ENCODE results near the gene SINHCAF.
"Not testable (repeated sequence)": the region's sequence is repeated elsewhere in the genome, so short reads cannot be mapped to it uniquely, and the experiment has no call there.

Gene SINHCAF, protein sequence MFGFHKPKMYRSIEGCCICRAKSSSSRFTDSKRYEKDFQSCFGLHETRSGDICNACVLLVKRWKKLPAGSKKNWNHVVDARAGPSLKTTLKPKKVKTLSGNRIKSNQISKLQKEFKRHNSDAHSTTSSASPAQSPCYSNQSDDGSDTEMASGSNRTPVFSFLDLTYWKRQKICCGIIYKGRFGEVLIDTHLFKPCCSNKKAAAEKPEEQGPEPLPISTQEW

DNA sequence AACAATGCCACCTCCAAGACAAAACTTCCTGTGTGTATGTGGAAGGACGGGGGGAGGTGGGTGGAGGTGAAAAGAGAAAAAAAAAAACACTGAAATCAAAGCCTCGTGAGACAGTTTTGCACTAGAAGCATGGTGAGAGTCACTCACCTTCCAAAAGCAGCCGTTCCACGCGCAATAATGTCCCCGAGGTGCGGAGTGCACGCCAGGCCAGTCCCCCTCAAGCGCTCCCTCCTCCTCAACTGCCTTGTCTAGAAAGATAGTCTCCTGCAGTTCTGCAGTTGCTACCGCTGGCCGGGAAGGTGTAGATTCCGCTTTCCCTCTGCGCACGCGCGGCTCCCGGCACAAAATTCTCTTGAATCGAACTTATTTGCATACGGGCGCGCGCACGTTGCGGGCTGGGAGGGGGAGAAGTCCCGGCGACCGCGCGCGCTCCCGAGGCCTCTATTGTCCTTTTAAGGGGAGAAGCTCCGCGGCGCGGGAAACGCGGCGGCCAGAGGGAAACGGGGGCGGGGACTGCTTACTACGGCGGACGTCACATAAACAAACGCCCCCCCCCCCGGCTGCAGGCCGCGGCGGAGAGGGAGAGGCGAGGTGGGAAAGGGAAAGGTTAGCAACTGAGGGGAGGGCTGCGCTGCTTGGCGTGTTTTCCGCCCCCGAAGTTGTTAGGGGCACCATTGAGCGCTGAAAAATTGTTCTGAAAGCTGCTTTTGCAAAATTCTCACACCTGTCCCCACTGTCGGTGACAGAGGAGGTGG, at the start of gene SINHCAF:
TSS of gene SINHCAF (minus strand) at position 274 of the 755 bp plus-strand sequence. CDS start 27,946 bp downstream, outside the sequence.
- DNase-seq, result peak; percentile 97

- DNase-seq, result not testable (repeated sequence)
These were observed 49.5 kb upstream of the SINHCAF start for GRCh38 chr12:31375422-31375821.

DNA sequence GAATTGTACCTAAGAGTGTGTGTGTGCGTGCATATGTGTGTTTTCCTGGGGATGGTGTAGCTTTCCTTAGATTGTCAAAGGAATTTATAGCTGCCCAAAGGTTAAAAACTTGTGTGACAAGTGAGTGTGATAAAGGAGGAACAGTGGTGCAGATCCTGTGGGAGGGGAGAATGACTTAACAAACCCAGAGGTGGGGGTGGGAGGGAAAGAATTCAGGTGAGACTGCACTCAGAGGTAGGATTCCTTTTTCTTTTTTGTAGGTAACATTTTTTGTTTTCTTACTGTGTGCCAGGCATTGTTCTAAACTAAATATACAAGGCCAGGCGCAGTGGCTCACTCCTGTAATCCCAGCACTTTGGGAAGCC, 45.3 kb upstream of the SINHCAF start:
- no peak for DNase-seq

GRCh38 chr12:31370531-31371255, 44.7 kb upstream of the SINHCAF start:
- no peak for DNase-seq

DNA sequence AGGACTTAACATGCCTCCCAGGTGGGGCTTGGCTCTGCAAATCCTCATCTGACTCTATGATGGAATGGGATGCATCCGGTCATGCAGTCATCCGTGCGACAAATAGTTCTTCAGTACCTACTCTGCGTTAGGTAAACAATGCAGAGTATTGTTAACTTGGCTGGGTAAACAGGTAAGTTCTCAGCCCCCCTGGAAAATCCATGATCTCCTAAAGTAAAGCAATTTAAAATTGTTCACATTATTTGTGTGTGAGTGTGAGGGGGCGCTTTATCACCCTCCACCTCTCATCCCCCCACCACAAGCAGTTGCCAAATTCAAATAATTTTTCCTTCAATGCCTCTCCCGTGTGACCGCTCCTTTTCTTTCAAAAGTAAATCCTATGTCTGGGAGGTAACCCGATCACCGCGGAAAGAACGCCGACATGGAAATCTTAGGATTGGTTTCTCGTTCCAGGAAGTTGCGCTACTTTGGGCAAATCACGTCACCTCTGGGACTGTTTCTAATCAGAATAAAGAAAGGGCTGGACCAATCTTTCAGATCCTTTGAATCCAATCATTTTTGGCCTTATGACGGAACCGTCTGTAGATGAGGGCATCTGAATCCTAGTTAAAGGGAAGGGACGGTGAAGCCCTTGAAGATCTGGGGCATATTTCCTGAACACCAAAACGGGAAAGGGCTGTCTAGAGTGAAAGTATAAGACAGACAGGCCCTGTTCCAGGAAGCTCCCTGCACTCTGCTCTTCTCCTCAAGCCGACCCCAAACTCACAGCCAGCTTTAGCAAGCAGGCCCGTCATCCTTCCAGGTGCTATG, 44.0 kb upstream of the SINHCAF start:
- no peak for DNase-seq

DNA sequence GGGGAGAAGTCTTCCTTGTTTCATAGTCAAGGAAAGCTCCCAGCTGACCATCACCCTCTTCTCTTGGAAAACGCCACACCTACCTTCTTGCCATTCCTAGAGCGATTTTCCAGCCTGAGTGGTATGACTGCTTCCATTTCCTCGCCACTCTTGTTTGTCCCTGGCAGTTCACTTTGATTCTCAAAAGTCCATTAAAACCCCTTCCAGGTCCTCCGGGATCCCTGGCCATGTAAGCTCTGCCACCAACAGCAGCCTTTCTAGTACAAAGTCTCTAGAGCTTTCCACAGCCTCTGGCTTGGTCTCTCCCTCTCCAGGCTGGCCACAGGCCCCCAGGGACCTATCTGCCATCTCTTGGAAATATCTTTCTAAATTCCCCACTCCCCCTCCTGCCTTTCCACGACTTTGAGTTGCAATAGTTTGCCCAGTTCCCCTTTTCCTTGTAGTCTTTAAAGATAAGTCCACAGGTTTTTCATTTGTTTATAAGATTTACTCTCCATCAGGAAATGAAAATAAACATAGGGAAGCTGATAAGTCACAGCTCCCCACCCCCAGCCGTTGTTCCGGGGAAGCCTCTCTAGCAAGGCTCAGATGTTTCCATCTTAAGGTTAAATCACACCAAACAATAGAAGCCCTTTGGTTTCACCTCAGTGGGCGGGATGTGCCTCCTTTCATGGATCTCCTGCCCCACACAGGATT, 42.9 kb upstream of the SINHCAF start:
- no peak for DNase-seq

GRCh38 chr12:31366104-31366621, 40.2 kb upstream of the SINHCAF start:
- DNase-seq, result no peak

- no peak for DNase-seq
These were observed 37.9 kb upstream of the SINHCAF start for GRCh38 chr12:31363831-31364230.

- DNase-seq, result no peak
These were observed 37.5 kb upstream of the SINHCAF start for GRCh38 chr12:31363416-31363809.

GRCh38 chr12:31362759-31363415, 36.9 kb upstream of the SINHCAF start:
- DNase-seq, result no peak

- peak; percentile 2 for DNase-seq
These were observed 36.3 kb upstream of the SINHCAF start for GRCh38 chr12:31362115-31362758.

DNA sequence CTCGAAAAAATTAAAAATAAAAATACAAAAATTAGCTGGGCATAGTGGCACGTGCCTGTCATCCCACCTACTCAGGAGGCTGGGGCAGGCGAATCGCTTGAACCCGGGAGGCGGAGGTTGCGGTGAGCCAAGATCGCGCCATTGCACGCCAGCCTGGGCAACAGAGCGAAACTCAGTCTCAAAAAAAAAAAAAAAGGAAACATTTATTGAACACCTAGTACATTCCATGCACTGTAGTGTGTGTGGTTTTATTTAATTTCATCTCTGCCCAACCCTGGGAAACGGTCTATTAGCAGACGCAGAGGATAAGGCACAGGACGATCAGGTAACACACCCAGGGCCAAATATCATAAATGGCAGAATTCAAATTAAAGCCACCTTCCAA, 35.8 kb upstream of the SINHCAF start:
- no peak for DNase-seq

DNA sequence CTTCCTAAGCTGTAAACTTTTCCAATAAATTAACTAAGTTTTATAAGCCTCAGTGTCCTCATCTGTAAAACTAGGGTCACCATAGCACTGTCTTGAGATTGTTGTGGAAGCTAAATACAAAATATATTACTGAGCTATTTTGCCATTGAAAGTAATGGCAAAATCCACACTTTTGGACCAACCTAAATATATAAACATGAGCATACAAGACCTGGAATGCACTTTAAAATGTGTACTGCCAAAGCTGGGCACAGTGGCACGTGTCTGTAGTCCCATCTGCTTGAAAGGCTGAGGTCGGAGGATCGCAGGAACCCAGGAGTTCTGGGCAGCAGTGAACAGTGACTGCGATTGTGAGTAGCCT, 29.8 kb upstream of the SINHCAF start:
- no peak for DNase-seq

GRCh38 chr12:31353750-31354708, 28.1 kb upstream of the SINHCAF start:
- peak; percentile 26 for DNase-seq

DNA sequence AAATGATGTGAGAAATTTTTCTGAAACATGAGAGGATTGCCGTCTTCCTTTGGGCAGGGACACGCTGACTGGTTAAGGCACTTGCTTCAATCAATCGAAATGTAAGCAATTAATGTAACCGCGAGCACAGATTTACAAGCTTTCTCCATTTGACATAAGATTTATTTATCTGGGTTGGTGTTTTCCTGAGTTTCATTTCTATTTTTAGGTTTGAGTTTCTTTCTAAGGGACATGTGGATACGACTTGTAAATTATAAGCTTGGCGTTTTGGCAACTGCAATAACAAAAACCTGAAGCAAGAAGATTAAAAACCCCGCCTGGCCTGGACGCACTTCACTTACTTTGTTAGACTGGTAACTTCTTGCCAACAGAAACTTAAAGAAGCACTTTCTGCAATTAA, 20.3 kb upstream of the SINHCAF start:
- no peak for DNase-seq

DNA sequence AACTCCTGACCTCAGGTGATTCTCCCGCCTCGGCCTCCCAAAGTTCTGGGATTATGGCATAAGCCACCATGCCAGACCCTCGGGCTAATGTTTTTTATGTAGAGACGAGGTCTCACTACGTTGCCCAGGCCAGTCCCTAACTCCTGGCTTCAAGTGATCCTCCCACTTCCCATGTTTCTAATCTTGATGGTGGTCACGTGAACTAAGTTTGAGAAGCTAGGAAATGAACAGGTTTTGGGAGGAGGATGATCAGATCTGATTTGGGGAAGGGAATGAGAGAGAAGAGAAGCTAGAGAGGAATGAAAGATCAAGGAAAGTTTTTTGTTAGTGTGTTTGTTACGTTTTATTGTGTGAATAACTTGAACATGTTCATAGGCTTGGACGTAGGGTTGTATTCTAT, 17.2 kb upstream of the SINHCAF start:
- DNase-seq, result no peak

- no peak for DNase-seq
These were observed 16.3 kb upstream of the SINHCAF start for GRCh38 chr12:31342286-31342685.

GRCh38 chr12:31339831-31340622, 14.1 kb upstream of the SINHCAF start:
- DNase-seq, result no peak

- no peak for DNase-seq
These were observed 12.0 kb upstream of the SINHCAF start for GRCh38 chr12:31337952-31338351.
